IMR-90 (cell line): ENCODE data around the gene IARS2. TPM values are rescaled to one million over a fixed set of nuclear protein-coding genes. Genes with fewer than 3 reads are reported as not detected.

Experiments used
- FOS ChIP-seq: fragments of 150-350 bp; IDR thresholded peaks from 2 replicates; pipeline ENCODE4 v1.6.1; 2016; ENCODE audit warnings: low read depth, low read length
- MAFK ChIP-seq: IDR thresholded peaks from 2 replicates; pipeline ENCODE4 v1.6.1; 2012; ENCODE audit warnings: low read depth, low read length, improper control_type of control experiment
- RFX5 ChIP-seq: IDR thresholded peaks from 2 replicates; pipeline ENCODE4 v1.8.0; 2012; ENCODE audit warnings: low read depth, mild to moderate bottlenecking, low read length, moderate library complexity
- polyA plus RNA-seq, 3 experiments: library from polyadenylated mRNA; depleted of rRNA; stranded (reverse); fragments of >200 nt; gene quantifications; 2 replicates each; pipeline ENCODE4 v1.2.3, GENCODE V29; 2012; ENCODE audit warnings: low replicate concordance in 1 of 3
- total RNA-seq: library from RNA; depleted of rRNA; stranded (reverse); fragments of >200 nt; gene quantifications from 2 replicates; pipeline ENCODE4 v1.2.3, GENCODE V29; 2012
- TF ChIP-seq, protein P1 (sequence below): conservative IDR thresholded peaks from 2 replicates; pipeline ENCODE4 v1.5.1; 2012; ENCODE audit warnings: mild to moderate bottlenecking, low read depth, low read length, improper control_type of control experiment

Gene IARS2
- total and polyA plus RNA-seq, 2 of the 4 experiments (the other 2 are of a cell fraction): 34.8 to 77.4 TPM

DNA sequence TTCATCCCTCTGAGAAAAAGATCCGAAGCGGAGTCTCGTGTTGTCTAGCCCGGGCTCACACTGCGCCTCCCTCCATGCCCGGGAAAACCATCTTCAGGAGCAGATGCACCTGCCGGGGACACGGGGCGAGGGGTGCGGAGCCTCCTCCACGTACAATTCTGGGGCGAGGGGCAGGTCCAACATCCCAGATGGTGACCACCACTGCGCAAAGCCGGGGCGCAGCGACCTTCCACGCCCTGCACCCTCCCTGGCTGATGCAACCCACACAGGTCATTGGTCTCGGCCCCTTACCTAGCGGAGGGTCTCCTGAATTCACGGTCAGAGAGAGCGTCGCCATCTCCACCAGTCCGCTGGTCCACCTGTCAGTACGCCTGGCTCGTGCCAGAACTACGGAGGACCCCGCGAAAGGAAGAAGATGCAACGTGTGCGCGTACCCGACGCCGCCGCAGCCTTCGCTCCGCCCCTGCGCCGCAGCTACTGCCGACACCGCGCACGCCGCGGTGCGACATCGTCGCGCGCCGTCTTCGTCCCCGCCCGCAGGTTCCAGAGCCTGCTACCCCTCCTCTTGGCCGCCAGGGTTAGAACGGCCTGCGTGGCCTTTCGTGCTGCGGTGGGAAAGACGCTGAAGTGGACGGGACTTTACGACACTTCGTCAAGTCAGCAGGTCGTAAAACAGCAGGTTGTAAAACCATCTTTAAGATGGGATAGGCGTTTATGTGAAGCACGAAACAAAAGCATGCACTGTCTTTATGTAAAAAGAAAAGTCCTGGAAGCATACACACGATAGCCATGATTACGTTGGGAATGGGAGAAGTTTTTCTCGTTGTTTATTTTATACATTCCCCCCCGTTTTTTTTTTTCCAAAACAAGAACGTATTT lies 47.6 kb upstream of the IARS2 start, which contains the start of gene EPRS1 (continued):
- TF ChIP-seq, protein P1, sequence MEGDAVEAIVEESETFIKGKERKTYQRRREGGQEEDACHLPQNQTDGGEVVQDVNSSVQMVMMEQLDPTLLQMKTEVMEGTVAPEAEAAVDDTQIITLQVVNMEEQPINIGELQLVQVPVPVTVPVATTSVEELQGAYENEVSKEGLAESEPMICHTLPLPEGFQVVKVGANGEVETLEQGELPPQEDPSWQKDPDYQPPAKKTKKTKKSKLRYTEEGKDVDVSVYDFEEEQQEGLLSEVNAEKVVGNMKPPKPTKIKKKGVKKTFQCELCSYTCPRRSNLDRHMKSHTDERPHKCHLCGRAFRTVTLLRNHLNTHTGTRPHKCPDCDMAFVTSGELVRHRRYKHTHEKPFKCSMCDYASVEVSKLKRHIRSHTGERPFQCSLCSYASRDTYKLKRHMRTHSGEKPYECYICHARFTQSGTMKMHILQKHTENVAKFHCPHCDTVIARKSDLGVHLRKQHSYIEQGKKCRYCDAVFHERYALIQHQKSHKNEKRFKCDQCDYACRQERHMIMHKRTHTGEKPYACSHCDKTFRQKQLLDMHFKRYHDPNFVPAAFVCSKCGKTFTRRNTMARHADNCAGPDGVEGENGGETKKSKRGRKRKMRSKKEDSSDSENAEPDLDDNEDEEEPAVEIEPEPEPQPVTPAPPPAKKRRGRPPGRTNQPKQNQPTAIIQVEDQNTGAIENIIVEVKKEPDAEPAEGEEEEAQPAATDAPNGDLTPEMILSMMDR: peak; percentile 73
- no peak for TF ChIP-seq RFX5
- no peak for TF ChIP-seq FOS
- TF ChIP-seq MAFK: peak; percentile 81
